Lower leg skin (tissue), 3 donors: ENCODE results near the gene LCN12.

Experiments
- CTCF ChIP-seq, 3 donors: fragments of 450-650 bp; IDR thresholded peaks; one replicate each; pipeline ENCODE4 v1.5.1; 2016; ENCODE audit warnings: antibody characterized with exemption in 3 of 3, mild to moderate bottlenecking in 3 of 3, moderate library complexity in 2 of 3
- POLR2A ChIP-seq, 2 donors: fragments of 450-650 bp; IDR thresholded peaks; one replicate each; pipeline ENCODE4 v1.6.1; 2016 to 2017; ENCODE audit warnings: antibody characterized with exemption in 2 of 2, mild to moderate bottlenecking in 1 of 2, moderate library complexity in 1 of 2

- TF ChIP-seq CTCF (IDR thresholded peaks at IDR 0.05) (no peak), POLR2A (IDR thresholded peaks at IDR 0.05) (no peak)
Measured at GRCh38 chr9:136937186-136938001, 14.7 kb upstream of the LCN12 start.
